ENCODE results near the gene RAB11FIP3. TPM values are rescaled to one million over a fixed set of nuclear protein-coding genes. Genes with fewer than 3 reads are reported as not detected.
A peak's percentile ranks its signal among the peaks of the same experiment; 100 is the strongest.

Gene RAB11FIP3
- total and polyA plus RNA-seq, 2 of the 13 experiments (the other 11 are each of a cell fraction or from before 2014, with no cell fraction given), result 34.3 to 57.6 TPM

- TF ChIP-seq ZNF317 (CRISPR knock-in tag; IDR thresholded peaks at IDR 0.05) (0 out of 2 replicates have a peak, but pooled peaks have one; percentile 55), GTF3A (CRISPR knock-in tag; conservative IDR thresholded peaks at IDR 0.05) (no peak), ZNF563 (CRISPR knock-in tag; IDR thresholded peaks at IDR 0.05) (no peak), ZSCAN20 (CRISPR knock-in tag; IDR thresholded peaks at IDR 0.05; ENCODE audit: borderline replicate concordance) (no peak), ZMAT3 (CRISPR knock-in tag; conservative IDR thresholded peaks at IDR 0.05) (0 out of 2 replicates have a peak, but pooled peaks have one; percentile 37), ZNF292 (CRISPR knock-in tag; IDR thresholded peaks at IDR 0.05; ENCODE audit: borderline replicate concordance, low read depth) (peak; percentile 79; the same call in 1 of the 2 replicates), ATAD3A (CRISPR knock-in tag; IDR thresholded peaks at IDR 0.05) (no peak), ZNF576 (CRISPR knock-in tag; IDR thresholded peaks at IDR 0.05) (0 out of 2 replicates have a peak, but pooled peaks have one; percentile 10), GLI4 (CRISPR knock-in tag; IDR thresholded peaks at IDR 0.05; ENCODE audit: borderline replicate concordance) (no peak), POLR2G (IDR thresholded peaks at IDR 0.05; ENCODE audit: low read depth, low read length) (peak; percentile 88), MXD1 (CRISPR knock-in tag; IDR thresholded peaks at IDR 0.05) (0 out of 2 replicates have a peak, but pooled peaks have one; percentile 54), ZNF550 (CRISPR knock-in tag; IDR thresholded peaks at IDR 0.05; ENCODE audit: borderline replicate concordance) (no peak), THAP11 (CRISPR knock-in tag; IDR thresholded peaks at IDR 0.05) (peak; percentile 57; the same call in 1 of the 2 replicates), DR1 (CRISPR knock-in tag; IDR thresholded peaks at IDR 0.05) (peak; percentile 73), FOXK1 (CRISPR knock-in tag; IDR thresholded peaks at IDR 0.05; ENCODE audit: borderline replicate concordance, low read depth) (peak; percentile 16; the same call in 1 of the 2 replicates), NCOA5 (CRISPR knock-in tag; IDR thresholded peaks at IDR 0.05) (no peak), ZSCAN12 (CRISPR knock-in tag; IDR thresholded peaks at IDR 0.05) (no peak), SAFB2 (CRISPR knock-in tag; IDR thresholded peaks at IDR 0.05; ENCODE audit: borderline replicate concordance, low read depth) (no peak), CHCHD3 (CRISPR knock-in tag; IDR thresholded peaks at IDR 0.05) (no peak), SNAPC2 (CRISPR knock-in tag; IDR thresholded peaks at IDR 0.05) (no peak), ZFP90 (CRISPR knock-in tag; IDR thresholded peaks at IDR 0.05; ENCODE audit: borderline replicate concordance) (peak; percentile 84; the same call in 1 of the 2 replicates), SMC3 (IDR thresholded peaks at IDR 0.05; ENCODE audit: low read length) (no peak), HIVEP1 (CRISPR knock-in tag; IDR thresholded peaks at IDR 0.05) (peak; percentile 50; the same call in 1 of the 2 replicates), TCF7 (IDR thresholded peaks at IDR 0.05; ENCODE audit: low read depth) (no peak), ZNF841 (CRISPR knock-in tag; IDR thresholded peaks at IDR 0.05; ENCODE audit: borderline replicate concordance) (no peak), RNF2 (conservative IDR thresholded peaks at IDR 0.05; ENCODE audit: low read depth) (no peak), SALL2 (CRISPR knock-in tag; IDR thresholded peaks at IDR 0.05) (no peak), HNRNPLL (IDR thresholded peaks at IDR 0.05; ENCODE audit: low read depth, low read length, poor library complexity, severe bottlenecking) (no peak), KDM6A (CRISPR knock-in tag; IDR thresholded peaks at IDR 0.05; ENCODE audit: low read depth) (no peak; the same call in 1 of the 2 replicates)
- TF ChIP-seq, protein P1, sequence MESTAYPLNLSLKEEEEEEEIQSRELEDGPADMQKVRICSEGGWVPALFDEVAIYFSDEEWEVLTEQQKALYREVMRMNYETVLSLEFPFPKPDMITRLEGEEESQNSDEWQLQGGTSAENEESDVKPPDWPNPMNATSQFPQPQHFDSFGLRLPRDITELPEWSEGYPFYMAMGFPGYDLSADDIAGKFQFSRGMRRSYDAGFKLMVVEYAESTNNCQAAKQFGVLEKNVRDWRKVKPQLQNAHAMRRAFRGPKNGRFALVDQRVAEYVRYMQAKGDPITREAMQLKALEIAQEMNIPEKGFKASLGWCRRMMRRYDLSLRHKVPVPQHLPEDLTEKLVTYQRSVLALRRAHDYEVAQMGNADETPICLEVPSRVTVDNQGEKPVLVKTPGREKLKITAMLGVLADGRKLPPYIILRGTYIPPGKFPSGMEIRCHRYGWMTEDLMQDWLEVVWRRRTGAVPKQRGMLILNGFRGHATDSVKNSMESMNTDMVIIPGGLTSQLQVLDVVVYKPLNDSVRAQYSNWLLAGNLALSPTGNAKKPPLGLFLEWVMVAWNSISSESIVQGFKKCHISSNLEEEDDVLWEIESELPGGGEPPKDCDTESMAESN (CRISPR knock-in tag; conservative IDR thresholded peaks at IDR 0.05), result no peak
These were observed 49.1 kb downstream of the RAB11FIP3 start (continued) for GRCh38 chr16:474420-475122.
